Right hindlimb (tissue), 1 donor: ENCODE data around the gene KRTAP10-11.
"Not testable (repeated sequence)": the region's sequence is repeated elsewhere in the genome, so short reads cannot be mapped to it uniquely, and the experiment has no call there.

Experiments
- DNase-seq: peaks from one replicate; pipeline ENCODE4 v3.0.0-alpha.2; 2018

The KRTAP10-11 gene

GRCh38 chr21:44646366-44647221 is at the start of gene KRTAP10-11:
Gene KRTAP10-11, plus strand, starts transcription at chr21:44646414. Its CDS starts 45 bp downstream, at chr21:44646459.
- not testable (repeated sequence) for DNase-seq

GRCh38 chr21:44598061-44598460 is 48.2 kb upstream of the KRTAP10-11 start:
- DNase-seq: no peak

- no peak for DNase-seq
Measured at GRCh38 chr21:44599264-44600029, 46.8 kb upstream of the KRTAP10-11 start.

- not testable (repeated sequence) for DNase-seq
Measured at GRCh38 chr21:44600118-44600978, 45.9 kb upstream of the KRTAP10-11 start, which contains the start of gene KRTAP10-7. Gene KRTAP10-7, plus strand, starts transcription at chr21:44600597. Its CDS starts 25 bp downstream, at chr21:44600622.

- DNase-seq: not testable (repeated sequence)
Measured at GRCh38 chr21:44601091-44601490, 45.1 kb upstream of the KRTAP10-11 start.

GRCh38 chr21:44601596-44602462 is 44.4 kb upstream of the KRTAP10-11 start:
- no peak for DNase-seq

- DNase-seq: no peak
Measured at GRCh38 chr21:44602463-44602850, 43.8 kb upstream of the KRTAP10-11 start.

- no peak for DNase-seq
Measured at GRCh38 chr21:44603109-44603875, 42.9 kb upstream of the KRTAP10-11 start.

GRCh38 chr21:44603911-44604310 is 42.3 kb upstream of the KRTAP10-11 start:
- no peak for DNase-seq

- DNase-seq: no peak
Measured at GRCh38 chr21:44606495-44606894, 39.7 kb upstream of the KRTAP10-11 start.

- no peak for DNase-seq
Measured at GRCh38 chr21:44609193-44609592, 37.0 kb upstream of the KRTAP10-11 start.

- DNase-seq: not testable (repeated sequence)
Measured at GRCh38 chr21:44610157-44610843, 35.9 kb upstream of the KRTAP10-11 start.

GRCh38 chr21:44611551-44611950 is 34.7 kb upstream of the KRTAP10-11 start:
- no peak for DNase-seq

GRCh38 chr21:44612029-44612486 is 34.2 kb upstream of the KRTAP10-11 start, which contains the start of gene KRTAP10-8:
Gene KRTAP10-8, plus strand, starts transcription at chr21:44612079. Its CDS starts 22 bp downstream, at chr21:44612101.
- DNase-seq: no peak

- no peak for DNase-seq
Measured at GRCh38 chr21:44612669-44613229, 33.5 kb upstream of the KRTAP10-11 start.

- no peak for DNase-seq
Measured at GRCh38 chr21:44613386-44614155, 32.6 kb upstream of the KRTAP10-11 start.

- no peak for DNase-seq
Measured at GRCh38 chr21:44614161-44614631, 32.0 kb upstream of the KRTAP10-11 start.

GRCh38 chr21:44614961-44615391 is 31.2 kb upstream of the KRTAP10-11 start:
- DNase-seq: no peak

- no peak for DNase-seq
Measured at GRCh38 chr21:44615466-44615865, 30.7 kb upstream of the KRTAP10-11 start.
